NAMALWA (cell line): ENCODE data around the gene COL20A1.

ENCODE experiments used
- DNase-seq: peaks from one replicate; pipeline ENCODE4 v3.0.0-alpha.2; 2015; ENCODE audit warnings: low spot score

COL20A1 gene

GRCh38 chr20:63363013-63363957, 70.3 kb downstream of the COL20A1 start:
- DNase-seq = no peak

GRCh38 chr20:63363981-63364561, 71.1 kb downstream of the COL20A1 start:
- no peak for DNase-seq

- no peak for DNase-seq
These were observed 72.0 kb downstream of the COL20A1 start for GRCh38 chr20:63364801-63365585.

- no peak for DNase-seq
These were observed 72.8 kb downstream of the COL20A1 start for GRCh38 chr20:63365601-63366389.

GRCh38 chr20:63366390-63367365, 73.7 kb downstream of the COL20A1 start:
- no peak for DNase-seq

- no peak for DNase-seq
These were observed 74.6 kb downstream of the COL20A1 start for GRCh38 chr20:63367446-63368055.

GRCh38 chr20:63368151-63368550, 75.2 kb downstream of the COL20A1 start:
- no peak for DNase-seq

- no peak for DNase-seq
These were observed 76.1 kb downstream of the COL20A1 start for GRCh38 chr20:63369024-63369530.

GRCh38 chr20:63369724-63370617, 77.0 kb downstream of the COL20A1 start:
- no peak for DNase-seq

- DNase-seq = no peak
These were observed 77.7 kb downstream of the COL20A1 start for GRCh38 chr20:63370618-63371187.

- DNase-seq = no peak
These were observed 78.4 kb downstream of the COL20A1 start for GRCh38 chr20:63371291-63371865.

GRCh38 chr20:63372971-63373885, 80.2 kb downstream of the COL20A1 start:
- DNase-seq = no peak

- no peak for DNase-seq
These were observed 81.0 kb downstream of the COL20A1 start for GRCh38 chr20:63373996-63374395.

- no peak for DNase-seq
These were observed 81.5 kb downstream of the COL20A1 start for GRCh38 chr20:63374504-63374903.

- no peak for DNase-seq
These were observed 82.5 kb downstream of the COL20A1 start for GRCh38 chr20:63375438-63375837.

GRCh38 chr20:63376283-63377250, 83.6 kb downstream of the COL20A1 start:
- DNase-seq = no peak
